PFSK-1 (cell line): ENCODE results near the gene MTX2.

Experiments
- FOXP2 ChIP-seq: optimal IDR thresholded peaks from 2 replicates; pipeline ENCODE3; 2011; ENCODE audit warnings: borderline replicate concordance, control low read depth, inconsistent platforms; ENCODE audit not compliant: insufficient read depth; ENCODE audit errors: extremely low read length, extremely low read depth
- POLR2AphosphoS5 ChIP-seq: IDR thresholded peaks from 2 replicates; pipeline ENCODE4 v1.6.1; 2012; ENCODE audit warnings: low read depth, mild to moderate bottlenecking, control low read depth, low read length, moderate library complexity
- SIN3A ChIP-seq: IDR thresholded peaks from 2 replicates; pipeline ENCODE4 v1.6.1; 2012; ENCODE audit warnings: mild to moderate bottlenecking, low read length, moderate library complexity, borderline replicate concordance; ENCODE audit not compliant: insufficient read depth
- TAF1 ChIP-seq: IDR thresholded peaks from 2 replicates; pipeline ENCODE4 v1.6.1; 2012; ENCODE audit warnings: low read length, control low read depth, borderline replicate concordance; ENCODE audit not compliant: insufficient read depth
- TF ChIP-seq, protein P1 (sequence below), 2 experiments: IDR thresholded peaks; 2 replicates each; pipeline versions ENCODE4 v1.6.1 to v1.8.0; 2011 to 2012; ENCODE audit warnings: low read depth in 2 of 2, low read length in 2 of 2, control low read depth in 1 of 2, inconsistent platforms in 1 of 2, mild to moderate bottlenecking in 1 of 2, moderate library complexity in 1 of 2; ENCODE audit not compliant: insufficient read depth in 1 of 2

The MTX2 gene

DNA sequence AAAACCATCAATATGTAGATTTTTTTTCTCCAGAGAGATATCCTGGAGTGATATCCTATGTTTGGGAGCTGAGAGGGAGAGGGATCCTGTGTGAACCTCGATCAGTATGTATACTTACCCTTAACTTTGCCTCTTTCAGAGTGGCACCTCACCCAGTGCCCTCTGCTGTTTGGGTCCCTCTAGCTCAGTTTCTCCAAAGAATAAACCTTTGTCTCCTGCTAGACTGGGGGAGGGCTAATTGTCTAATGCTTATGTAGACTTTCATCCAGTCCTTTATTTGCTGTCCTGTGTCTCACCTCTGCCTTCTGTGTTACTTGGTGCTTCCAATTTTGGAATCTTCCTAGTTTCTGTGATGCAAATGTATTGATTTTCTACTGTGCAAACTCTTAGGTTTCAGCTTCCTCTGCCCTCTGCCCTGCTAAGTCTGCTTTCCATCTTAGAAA lies 48.4 kb downstream of the MTX2 start:
- TF ChIP-seq FOXP2 (no peak), POLR2AphosphoS5 (no peak), TAF1 (no peak), SIN3A (no peak)
- TF ChIP-seq, protein P1, sequence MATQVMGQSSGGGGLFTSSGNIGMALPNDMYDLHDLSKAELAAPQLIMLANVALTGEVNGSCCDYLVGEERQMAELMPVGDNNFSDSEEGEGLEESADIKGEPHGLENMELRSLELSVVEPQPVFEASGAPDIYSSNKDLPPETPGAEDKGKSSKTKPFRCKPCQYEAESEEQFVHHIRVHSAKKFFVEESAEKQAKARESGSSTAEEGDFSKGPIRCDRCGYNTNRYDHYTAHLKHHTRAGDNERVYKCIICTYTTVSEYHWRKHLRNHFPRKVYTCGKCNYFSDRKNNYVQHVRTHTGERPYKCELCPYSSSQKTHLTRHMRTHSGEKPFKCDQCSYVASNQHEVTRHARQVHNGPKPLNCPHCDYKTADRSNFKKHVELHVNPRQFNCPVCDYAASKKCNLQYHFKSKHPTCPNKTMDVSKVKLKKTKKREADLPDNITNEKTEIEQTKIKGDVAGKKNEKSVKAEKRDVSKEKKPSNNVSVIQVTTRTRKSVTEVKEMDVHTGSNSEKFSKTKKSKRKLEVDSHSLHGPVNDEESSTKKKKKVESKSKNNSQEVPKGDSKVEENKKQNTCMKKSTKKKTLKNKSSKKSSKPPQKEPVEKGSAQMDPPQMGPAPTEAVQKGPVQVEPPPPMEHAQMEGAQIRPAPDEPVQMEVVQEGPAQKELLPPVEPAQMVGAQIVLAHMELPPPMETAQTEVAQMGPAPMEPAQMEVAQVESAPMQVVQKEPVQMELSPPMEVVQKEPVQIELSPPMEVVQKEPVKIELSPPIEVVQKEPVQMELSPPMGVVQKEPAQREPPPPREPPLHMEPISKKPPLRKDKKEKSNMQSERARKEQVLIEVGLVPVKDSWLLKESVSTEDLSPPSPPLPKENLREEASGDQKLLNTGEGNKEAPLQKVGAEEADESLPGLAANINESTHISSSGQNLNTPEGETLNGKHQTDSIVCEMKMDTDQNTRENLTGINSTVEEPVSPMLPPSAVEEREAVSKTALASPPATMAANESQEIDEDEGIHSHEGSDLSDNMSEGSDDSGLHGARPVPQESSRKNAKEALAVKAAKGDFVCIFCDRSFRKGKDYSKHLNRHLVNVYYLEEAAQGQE (IDR thresholded peaks at IDR 0.05; ENCODE audit: insufficient read depth in 1 of 2, low read depth in 2 of 2, low read length in 2 of 2), result no peak

DNA sequence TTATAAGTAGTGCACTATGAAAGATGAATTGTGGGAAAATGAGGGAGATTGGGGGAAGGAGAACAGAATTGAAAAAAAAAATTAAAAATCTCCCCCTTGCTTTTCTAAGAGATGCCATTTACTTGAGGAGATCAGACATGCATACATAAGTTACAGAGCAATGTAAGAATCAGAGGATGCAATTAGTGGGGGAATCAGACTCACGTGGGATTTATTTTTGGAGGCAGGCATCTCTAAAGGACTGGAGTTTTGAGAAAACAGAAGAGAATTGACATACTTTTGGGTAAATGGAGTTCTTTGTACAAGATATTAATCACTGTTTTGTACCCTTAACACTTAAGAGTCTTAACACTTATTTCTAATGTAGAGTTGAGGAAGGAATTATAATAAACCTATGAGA lies 52.7 kb downstream of the MTX2 start:
- no peak for TF ChIP-seq FOXP2
- no peak for TF ChIP-seq POLR2AphosphoS5
- TF ChIP-seq TAF1, result no peak
- TF ChIP-seq, protein P1 (IDR thresholded peaks at IDR 0.05; ENCODE audit: insufficient read depth in 1 of 2, low read depth in 2 of 2, low read length in 2 of 2), result no peak

DNA sequence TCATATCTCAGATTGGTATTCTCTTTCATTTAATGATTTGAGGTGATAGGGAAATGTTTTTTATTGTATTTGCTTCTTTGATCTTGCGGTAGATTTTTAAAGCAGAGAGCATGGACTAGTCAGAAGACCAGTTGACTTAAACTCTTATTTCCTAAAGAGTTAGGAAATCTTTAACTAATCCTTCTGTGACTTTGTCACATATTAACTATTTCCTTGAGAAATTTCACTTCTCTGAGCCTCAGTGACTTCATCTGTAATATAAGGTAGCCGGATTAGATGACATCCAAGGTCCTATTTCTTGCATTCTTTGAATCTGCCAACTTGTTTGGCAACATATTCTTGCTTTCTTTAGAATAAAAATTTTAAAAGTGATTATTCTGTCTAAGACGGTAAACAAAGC lies 55.6 kb downstream of the MTX2 start:
- no peak for TF ChIP-seq POLR2AphosphoS5
- TF ChIP-seq FOXP2, result no peak
- no peak for TF ChIP-seq TAF1
- no peak for TF ChIP-seq SIN3A
- TF ChIP-seq, protein P1 (IDR thresholded peaks at IDR 0.05; ENCODE audit: insufficient read depth in 1 of 2, low read depth in 2 of 2, low read length in 2 of 2), result no peak

DNA sequence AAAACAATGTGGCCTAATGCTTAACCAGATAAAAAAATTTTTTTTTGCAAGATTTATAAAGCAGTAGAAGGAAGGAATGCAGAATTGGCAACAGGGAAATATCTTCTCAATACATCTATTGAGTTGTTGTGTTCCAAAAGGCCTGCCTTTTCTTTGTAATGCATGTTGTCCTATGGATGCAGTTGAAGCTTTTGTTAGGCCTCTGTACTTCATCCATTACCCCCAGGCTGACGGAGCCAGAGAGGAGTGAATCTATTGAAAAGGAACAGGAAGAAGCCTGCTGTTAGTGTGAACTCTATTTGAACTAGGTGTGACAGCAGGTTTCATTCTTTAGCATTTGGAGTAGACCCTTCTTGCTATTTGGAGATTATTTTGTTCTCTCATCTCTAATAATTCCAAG lies 56.5 kb downstream of the MTX2 start:
- TF ChIP-seq POLR2AphosphoS5, result no peak
- TF ChIP-seq SIN3A, result no peak
- TF ChIP-seq, protein P1 (IDR thresholded peaks at IDR 0.05; ENCODE audit: insufficient read depth in 1 of 2, low read depth in 2 of 2, low read length in 2 of 2), result no peak
- TF ChIP-seq FOXP2, result no peak
- no peak for TF ChIP-seq TAF1

DNA sequence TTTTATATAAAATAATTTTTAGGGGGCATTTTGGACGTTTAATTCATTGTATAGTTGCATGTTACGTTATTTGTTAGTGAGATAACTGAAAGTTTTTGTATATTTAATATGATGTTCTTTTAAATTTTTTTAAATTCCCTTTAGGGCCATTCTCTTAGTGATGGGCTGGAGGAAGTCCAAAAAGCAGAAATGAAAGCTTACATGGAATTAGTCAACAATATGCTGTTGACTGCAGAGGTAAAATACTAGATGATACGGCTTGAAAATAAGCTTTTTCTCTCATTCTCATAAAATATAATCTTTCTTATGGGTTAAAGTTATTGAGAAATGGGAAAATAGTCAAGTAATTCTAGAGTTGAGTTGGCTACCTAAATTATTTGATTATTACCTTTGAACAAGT lies 58.9 kb downstream of the MTX2 start:
- TF ChIP-seq FOXP2 (no peak), SIN3A (no peak), TAF1 (no peak), POLR2AphosphoS5 (no peak)
- TF ChIP-seq, protein P1 (IDR thresholded peaks at IDR 0.05; ENCODE audit: insufficient read depth in 1 of 2, low read depth in 2 of 2, low read length in 2 of 2), result no peak
